Neural crest cell (in vitro differentiated cells): Measurements from ENCODE around the gene SMPX. TPM values are rescaled to one million over a fixed set of nuclear protein-coding genes. Genes with fewer than 3 reads are reported as not detected.
"Not testable (repeated sequence)": the region's sequence is repeated elsewhere in the genome, so short reads cannot be mapped to it uniquely, and the experiment has no call there.

Experiments
- DNase-seq: peaks from one replicate; pipeline ENCODE4 v3.0.0; 2021; ENCODE audit warnings: low read depth, mixed read lengths, low spot score
- H3K27ac Mint-ChIP-seq: one replicate; pipeline ENCODE4 v1.8.0; 2021; ENCODE audit warnings: mild to moderate bottlenecking, mixed read lengths; ENCODE audit not compliant: unreplicated experiment
- H3K27me3 Mint-ChIP-seq: 2 replicates; pipeline ENCODE4 v1.8.0; 2021; ENCODE audit warnings: low read depth, mild to moderate bottlenecking, mixed read lengths
- H3K36me3 Mint-ChIP-seq: 2 replicates; pipeline ENCODE4 v1.8.0; 2021; ENCODE audit warnings: low read depth, mild to moderate bottlenecking, mixed read lengths
- H3K4me1 Mint-ChIP-seq: 2 replicates; pipeline ENCODE4 v1.8.0; 2021; ENCODE audit warnings: mixed read lengths
- H3K4me3 Mint-ChIP-seq: one replicate; pipeline ENCODE4 v1.8.0; 2021; ENCODE audit warnings: mild to moderate bottlenecking, mixed read lengths
- H3K9me3 Mint-ChIP-seq: 2 replicates; pipeline ENCODE4 v1.8.0; 2021; ENCODE audit warnings: mixed read lengths
- CTCF ChIP-seq: fragments of 200-600 bp; sonication (generic); conservative IDR thresholded peaks from 2 replicates; pipeline ENCODE4 v1.5.0; 2021; ENCODE audit warnings: antibody characterized with exemption, mild to moderate bottlenecking
- total RNA-seq: library from RNA; stranded (reverse); gene quantifications from 2 replicates; pipeline ENCODE4 v1.2.1, GENCODE V29; 2021

SMPX gene
- total RNA-seq, 1 donor from 2014 or later: 0.51 TPM

GRCh38 chrX:21778236-21778635, 20.3 kb upstream of the SMPX start:
- TF ChIP-seq CTCF: no peak
- Mint-ChIP-seq H3K36me3 (peaks cover 2% of the 10 kb centered on the region), H3K27ac (no peak overlapping the region), H3K9me3 (peaks cover 2% of the 10 kb centered on the region), H3K27me3 (no peaks in the 10 kb centered on the region), H3K4me1 (peaks cover 3% of the 10 kb centered on the region), H3K4me3 (no peak overlapping the region)
- no peak for DNase-seq

- H3K27me3 Mint-ChIP-seq, H3K36me3 Mint-ChIP-seq, H3K4me1 Mint-ChIP-seq, H3K9me3 Mint-ChIP-seq, DNase-seq, H3K4me3 Mint-ChIP-seq, H3K27ac Mint-ChIP-seq: not testable (repeated sequence)
These were observed 17.2 kb upstream of the SMPX start for GRCh38 chrX:21775128-21775527.

GRCh38 chrX:21773036-21773435, 15.1 kb upstream of the SMPX start:
- DNase-seq, H3K4me1 Mint-ChIP-seq, H3K36me3 Mint-ChIP-seq, H3K4me3 Mint-ChIP-seq, H3K27ac Mint-ChIP-seq, H3K9me3 Mint-ChIP-seq, H3K27me3 Mint-ChIP-seq: not testable (repeated sequence)

- H3K9me3 Mint-ChIP-seq: peaks cover 12% of the 10 kb centered on the region
- TF ChIP-seq CTCF: peak; percentile 25
- peaks cover 5% of the 10 kb centered on the region for H3K36me3 Mint-ChIP-seq
- no peaks in the 10 kb centered on the region for H3K4me1 Mint-ChIP-seq
- H3K4me3 Mint-ChIP-seq: no peak overlapping the region
- DNase-seq: no peak
- H3K27me3 Mint-ChIP-seq: no peaks in the 10 kb centered on the region
- no peak overlapping the region for H3K27ac Mint-ChIP-seq
These were observed 12.9 kb upstream of the SMPX start for GRCh38 chrX:21770631-21771321.

GRCh38 chrX:21766101-21766500, 8.2 kb upstream of the SMPX start:
- TF ChIP-seq CTCF: no peak
- Mint-ChIP-seq H3K27ac (no peak overlapping the region), H3K4me3 (no peak overlapping the region), H3K27me3 (no peaks in the 10 kb centered on the region), H3K36me3 (no peaks in the 10 kb centered on the region), H3K4me1 (no peaks in the 10 kb centered on the region), H3K9me3 (peaks cover 12% of the 10 kb centered on the region)
- DNase-seq: no peak

GRCh38 chrX:21764008-21764407, 6.1 kb upstream of the SMPX start:
- DNase-seq: no peak
- H3K4me1 Mint-ChIP-seq: no peaks in the 10 kb centered on the region
- H3K27ac Mint-ChIP-seq: no peak overlapping the region
- peaks cover 3% of the 10 kb centered on the region for H3K36me3 Mint-ChIP-seq
- TF ChIP-seq CTCF: no peak
- peaks cover 15% of the 10 kb centered on the region for H3K9me3 Mint-ChIP-seq
- H3K4me3 Mint-ChIP-seq: no peak overlapping the region
- no peaks in the 10 kb centered on the region for H3K27me3 Mint-ChIP-seq
